Uterus (tissue), 2 donors: ENCODE data around the gene UNC79.

Experiments
- CTCF ChIP-seq, 4 experiments: fragments of 200-600 bp in 2 of 4; fragments of 450-650 bp in 2 of 4; sonication (generic) in 2 of 4; IDR thresholded peaks; one replicate each; pipeline ENCODE4 v1.5.1; 2016 to 2019; ENCODE audit warnings: antibody characterized with exemption in 4 of 4, mild to moderate bottlenecking in 2 of 4, moderate library complexity in 1 of 4
- POLR2A ChIP-seq, 2 donors: fragments of 450-650 bp; IDR thresholded peaks; one replicate each; pipeline ENCODE4 v1.6.1; 2016; ENCODE audit warnings: antibody characterized with exemption in 2 of 2, mild to moderate bottlenecking in 1 of 2, moderate library complexity in 1 of 2

- TF ChIP-seq CTCF (IDR thresholded peaks at IDR 0.05) (no peak), POLR2A (IDR thresholded peaks at IDR 0.05) (no peak)
Observed at GRCh38 chr14:93727039-93727740, 296.5 kb downstream of the UNC79 start.
